ENCODE data around the gene CCDC39. TPM values are rescaled to one million over a fixed set of nuclear protein-coding genes. Genes with fewer than 3 reads are reported as not detected.
A peak's percentile ranks its signal among the peaks of the same experiment; 100 is the strongest.

The CCDC39 gene
- polyA plus RNA-seq, 2 of the 4 experiments (the other 2 are of a cell fraction): not detected

DNA sequence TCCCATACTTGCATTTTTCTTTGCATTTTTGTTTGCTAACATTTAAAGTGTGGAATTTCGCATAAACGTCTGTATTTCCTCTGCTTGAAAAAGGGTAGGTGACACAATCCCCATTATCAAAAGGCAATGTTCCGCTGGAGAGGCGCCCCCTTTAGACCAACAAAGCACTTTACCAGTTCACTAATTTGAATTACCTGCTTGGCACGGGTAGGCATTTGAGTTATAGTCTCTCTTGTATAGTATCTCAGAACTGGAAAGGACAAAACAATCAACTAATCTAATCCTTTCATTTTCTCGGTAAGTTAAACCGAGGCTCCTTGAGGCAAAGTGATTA is 775 bp upstream of the CCDC39 start:
- peak overlapping the region; percentile 89 for H3K4me2 ChIP-seq
- WGBS (ENCODE audit: missing lambda C conversion rate): 24% methylated on average over 7 of the region's 7 CpGs
- CTCF ChIA-PET: no interaction called here

GRCh38 chr3:180678231-180678630 is 1.1 kb downstream of the CCDC39 start:
- Histone ChIP-seq H3K27ac (no peak overlapping the region), H3K4me2 (no peak overlapping the region), H3K9me3 (no peaks in the 10 kb centered on the region), H3K4me3 (no peak overlapping the region), H3K4me1 (no peaks in the 10 kb centered on the region)
- FAIRE-seq: no peak
- TF ChIP-seq JUNB (IDR thresholded peaks at IDR 0.05) (no peak), RARB (CRISPR knock-in tag; IDR thresholded peaks at IDR 0.05) (no peak), FOXS1 (CRISPR knock-in tag; IDR thresholded peaks at IDR 0.05) (no peak), HOXB13 (CRISPR knock-in tag; IDR thresholded peaks at IDR 0.05; ENCODE audit: low read depth) (no peak), ESRRA (IDR thresholded peaks at IDR 0.05; ENCODE audit: borderline replicate concordance, low read length) (no peak), ATOH8 (CRISPR knock-in tag; IDR thresholded peaks at IDR 0.05; ENCODE audit: low read depth) (no peak), CBX8 (IDR thresholded peaks at IDR 0.05) (no peak), ZFP36 (IDR thresholded peaks at IDR 0.05; ENCODE audit: borderline replicate concordance, partially characterized antibody) (no peak)
- CTCF ChIA-PET: interaction anchor here (0.6 kb wide), 1 partner anchor 93 kb away, joined by 3 read pairs; no protein-coding TSS in a partner anchor
- no peak for DNase-seq (ENCODE audit: low read depth in 1 of 2, low spot score in 1 of 2)
- no peak for ATAC-seq
- 5% methylated on average over 8 of the region's 8 CpGs for WGBS (ENCODE audit: missing lambda C conversion rate)
- POLR2A ChIA-PET: no interaction called here

More for the DNA sequence above, 775 bp upstream of the CCDC39 start:
- TF ChIP-seq NR3C1 (IDR thresholded peaks at IDR 0.05): no peak
- TF ChIP-seq, protein P1, sequence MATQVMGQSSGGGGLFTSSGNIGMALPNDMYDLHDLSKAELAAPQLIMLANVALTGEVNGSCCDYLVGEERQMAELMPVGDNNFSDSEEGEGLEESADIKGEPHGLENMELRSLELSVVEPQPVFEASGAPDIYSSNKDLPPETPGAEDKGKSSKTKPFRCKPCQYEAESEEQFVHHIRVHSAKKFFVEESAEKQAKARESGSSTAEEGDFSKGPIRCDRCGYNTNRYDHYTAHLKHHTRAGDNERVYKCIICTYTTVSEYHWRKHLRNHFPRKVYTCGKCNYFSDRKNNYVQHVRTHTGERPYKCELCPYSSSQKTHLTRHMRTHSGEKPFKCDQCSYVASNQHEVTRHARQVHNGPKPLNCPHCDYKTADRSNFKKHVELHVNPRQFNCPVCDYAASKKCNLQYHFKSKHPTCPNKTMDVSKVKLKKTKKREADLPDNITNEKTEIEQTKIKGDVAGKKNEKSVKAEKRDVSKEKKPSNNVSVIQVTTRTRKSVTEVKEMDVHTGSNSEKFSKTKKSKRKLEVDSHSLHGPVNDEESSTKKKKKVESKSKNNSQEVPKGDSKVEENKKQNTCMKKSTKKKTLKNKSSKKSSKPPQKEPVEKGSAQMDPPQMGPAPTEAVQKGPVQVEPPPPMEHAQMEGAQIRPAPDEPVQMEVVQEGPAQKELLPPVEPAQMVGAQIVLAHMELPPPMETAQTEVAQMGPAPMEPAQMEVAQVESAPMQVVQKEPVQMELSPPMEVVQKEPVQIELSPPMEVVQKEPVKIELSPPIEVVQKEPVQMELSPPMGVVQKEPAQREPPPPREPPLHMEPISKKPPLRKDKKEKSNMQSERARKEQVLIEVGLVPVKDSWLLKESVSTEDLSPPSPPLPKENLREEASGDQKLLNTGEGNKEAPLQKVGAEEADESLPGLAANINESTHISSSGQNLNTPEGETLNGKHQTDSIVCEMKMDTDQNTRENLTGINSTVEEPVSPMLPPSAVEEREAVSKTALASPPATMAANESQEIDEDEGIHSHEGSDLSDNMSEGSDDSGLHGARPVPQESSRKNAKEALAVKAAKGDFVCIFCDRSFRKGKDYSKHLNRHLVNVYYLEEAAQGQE (IDR thresholded peaks at IDR 0.05): no peak
- peak; percentile 33 for TF ChIP-seq CTCF (IDR thresholded peaks at IDR 0.05)
- TF ChIP-seq, protein P2, sequence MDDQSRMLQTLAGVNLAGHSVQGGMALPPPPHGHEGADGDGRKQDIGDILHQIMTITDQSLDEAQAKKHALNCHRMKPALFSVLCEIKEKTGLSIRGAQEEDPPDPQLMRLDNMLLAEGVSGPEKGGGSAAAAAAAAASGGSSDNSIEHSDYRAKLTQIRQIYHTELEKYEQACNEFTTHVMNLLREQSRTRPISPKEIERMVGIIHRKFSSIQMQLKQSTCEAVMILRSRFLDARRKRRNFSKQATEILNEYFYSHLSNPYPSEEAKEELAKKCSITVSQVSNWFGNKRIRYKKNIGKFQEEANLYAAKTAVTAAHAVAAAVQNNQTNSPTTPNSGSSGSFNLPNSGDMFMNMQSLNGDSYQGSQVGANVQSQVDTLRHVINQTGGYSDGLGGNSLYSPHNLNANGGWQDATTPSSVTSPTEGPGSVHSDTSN (IDR thresholded peaks at IDR 0.05): no peak
- peak; percentile 5 to 32 for DNase-seq (ENCODE audit: low read depth in 1 of 2, low spot score in 1 of 2)
- Histone ChIP-seq H3K4me3 (peak overlapping the region; percentile 53), H3K27ac (peak overlapping the region in 1 of 2 experiments; percentile 75; a peak in 2 of 6 replicates), H3K4me1 (no peaks in the 10 kb centered on the region), H3K9me3 (no peaks in the 10 kb centered on the region)
- ATAC-seq: peak; percentile 64 to 67
- POLR2A ChIA-PET: no interaction called here
- no peak for FAIRE-seq

DNA sequence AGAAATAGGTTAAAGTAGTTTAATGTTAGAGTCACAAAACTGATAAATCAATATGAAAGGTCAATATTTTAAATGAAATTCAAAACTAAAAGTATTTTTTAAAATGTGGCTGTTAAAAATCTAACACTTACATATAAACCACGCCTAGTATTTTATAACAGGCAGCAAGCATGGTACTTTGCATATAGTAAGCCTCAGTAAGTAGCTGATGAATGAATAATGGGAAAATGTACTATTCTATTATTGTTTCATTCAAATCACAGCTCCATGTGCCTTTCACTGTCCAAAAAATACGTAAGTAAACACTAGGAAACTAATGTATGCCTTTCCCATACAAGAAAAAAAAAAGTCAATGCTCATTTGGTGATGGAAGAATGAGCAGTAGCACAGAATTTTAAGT is 17.8 kb downstream of the CCDC39 start:
- no peak overlapping the region for H3K27ac ChIP-seq
- H3K4me3 ChIP-seq: no peak overlapping the region
- H3K4me2 ChIP-seq: no peak overlapping the region
- CTCF ChIA-PET: no interaction called here
- FAIRE-seq (no peak), DNase-seq (ENCODE audit: low read depth in 1 of 2, low spot score in 1 of 2) (no peak), ATAC-seq (no peak)
- WGBS (ENCODE audit: missing lambda C conversion rate): 1% methylated on average over 2 of the region's 2 CpGs
- H3K4me1 ChIP-seq: no peaks in the 10 kb centered on the region
- TF ChIP-seq EHF (CRISPR knock-in tag; IDR thresholded peaks at IDR 0.05) (no peak), HOXB13 (CRISPR knock-in tag; IDR thresholded peaks at IDR 0.05; ENCODE audit: low read depth) (no peak), RFX5 (IDR thresholded peaks at IDR 0.05) (no peak), MAZ (IDR thresholded peaks at IDR 0.05; ENCODE audit: borderline replicate concordance, low read depth, low read length) (no peak), HES2 (IDR thresholded peaks at IDR 0.05) (no peak), CBX8 (IDR thresholded peaks at IDR 0.05) (no peak), BHLHE40 (IDR thresholded peaks at IDR 0.05; ENCODE audit: low read depth, low read length) (no peak), HOXA7 (CRISPR knock-in tag; IDR thresholded peaks at IDR 0.05) (no peak), SMC3 (IDR thresholded peaks at IDR 0.05) (no peak), HDAC2 (IDR thresholded peaks at IDR 0.05) (no peak), ESRRA (IDR thresholded peaks at IDR 0.05; ENCODE audit: borderline replicate concordance, low read length) (no peak), NFE2L2 (conservative IDR thresholded peaks at IDR 0.05; ENCODE audit: low read length) (no peak), NR3C1 (IDR thresholded peaks at IDR 0.05) (no peak), POLR2A (IDR thresholded peaks at IDR 0.05; ENCODE audit: low read length) (no peak), POLR2AphosphoS2 (conservative IDR thresholded peaks at IDR 0.05; ENCODE audit: low read length) (no peak), FOXS1 (CRISPR knock-in tag; IDR thresholded peaks at IDR 0.05) (no peak)
- TF ChIP-seq, protein P2 (IDR thresholded peaks at IDR 0.05): no peak
- H3K9me3 ChIP-seq: no peaks in the 10 kb centered on the region
- POLR2A ChIA-PET: no interaction called here
